GM18519 (cell line): Measurements from ENCODE around the gene RETREG2.
A peak's percentile ranks its signal among the peaks of the same experiment; 100 is the strongest.
"Not testable (repeated sequence)": the region's sequence is repeated elsewhere in the genome, so short reads cannot be mapped to it uniquely, and the experiment has no call there.

ENCODE experiments used
- ATAC-seq: cut with Tn5 transposase; IDR thresholded peaks from one replicate; pipeline ENCODE4 v1.9.1; 2021; ENCODE audit warnings: mild to moderate bottlenecking, moderate library complexity; ENCODE audit not compliant: unreplicated experiment, low FRiP score

RETREG2 gene

DNA sequence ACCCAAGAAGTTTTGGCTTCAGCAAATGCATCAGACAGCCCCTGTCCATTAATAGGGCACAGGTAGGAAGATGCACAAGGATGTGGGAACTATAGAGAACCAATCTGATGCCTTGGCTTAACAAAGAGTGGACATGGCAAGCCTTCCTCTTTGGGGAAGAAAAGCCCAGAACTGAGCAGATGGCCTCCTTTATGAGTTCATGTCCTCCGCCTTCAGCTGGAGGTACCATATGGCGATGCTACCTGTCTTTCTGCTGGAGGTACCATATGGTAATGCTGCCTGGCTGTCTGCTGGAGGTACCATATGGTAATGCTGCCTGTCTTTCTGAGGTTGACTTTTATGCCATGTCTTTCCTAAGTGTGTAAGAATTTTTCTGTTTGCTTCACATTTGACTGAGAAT lies 6.0 kb downstream of the RETREG2 start:
- ATAC-seq, result no peak

DNA sequence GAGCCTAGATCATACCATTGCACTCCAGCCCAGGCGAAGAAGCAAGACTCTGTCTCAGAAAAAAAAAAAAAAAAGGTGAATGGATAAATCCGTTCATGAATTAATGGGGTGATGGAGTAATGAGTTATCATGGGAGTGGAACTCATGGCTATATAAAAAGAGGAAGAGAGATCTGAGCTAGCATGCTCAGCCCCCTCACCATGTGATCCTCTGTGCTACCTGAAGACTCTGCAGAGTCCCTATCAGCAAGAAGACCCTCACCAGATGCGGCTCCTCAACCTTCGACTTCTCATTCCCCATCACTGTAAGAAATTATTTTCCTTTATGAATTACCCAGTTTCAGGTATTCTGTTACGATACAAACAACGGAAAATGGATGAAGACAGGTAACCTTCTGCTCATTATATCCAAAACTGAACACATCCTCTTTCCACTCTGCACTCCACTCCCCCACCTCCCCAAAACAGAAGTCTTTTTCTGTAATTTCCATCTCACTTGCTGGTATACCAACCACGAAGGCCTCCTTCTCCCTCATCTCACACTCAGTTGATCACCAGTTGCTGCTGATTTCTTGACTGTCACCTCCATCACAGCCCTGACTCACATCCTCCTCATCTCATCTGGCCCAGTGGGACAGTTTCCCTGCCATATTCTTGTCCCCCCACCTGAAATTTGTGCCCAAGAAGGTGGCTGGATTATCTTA lies 8.8 kb downstream of the RETREG2 start:
- ATAC-seq, result no peak

DNA sequence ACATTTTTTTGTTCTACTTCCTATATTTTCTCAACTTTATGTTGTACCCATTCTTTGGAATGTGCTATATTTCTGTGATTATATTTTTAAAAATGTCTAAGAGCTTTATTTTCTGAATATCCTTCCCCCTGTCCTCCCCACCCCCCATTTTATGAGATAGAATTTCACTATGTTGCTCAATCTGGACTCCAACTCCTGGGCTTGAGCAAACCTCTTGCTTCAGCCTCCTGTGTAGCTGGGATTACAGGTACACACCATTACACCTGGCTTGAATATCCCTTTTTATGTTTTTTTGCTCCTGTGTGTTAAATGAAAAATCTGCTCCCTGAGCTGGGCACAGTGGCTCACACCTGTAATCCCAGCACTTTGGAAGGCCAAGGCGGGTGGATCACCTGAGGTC lies 19.3 kb downstream of the RETREG2 start:
- no peak for ATAC-seq

DNA sequence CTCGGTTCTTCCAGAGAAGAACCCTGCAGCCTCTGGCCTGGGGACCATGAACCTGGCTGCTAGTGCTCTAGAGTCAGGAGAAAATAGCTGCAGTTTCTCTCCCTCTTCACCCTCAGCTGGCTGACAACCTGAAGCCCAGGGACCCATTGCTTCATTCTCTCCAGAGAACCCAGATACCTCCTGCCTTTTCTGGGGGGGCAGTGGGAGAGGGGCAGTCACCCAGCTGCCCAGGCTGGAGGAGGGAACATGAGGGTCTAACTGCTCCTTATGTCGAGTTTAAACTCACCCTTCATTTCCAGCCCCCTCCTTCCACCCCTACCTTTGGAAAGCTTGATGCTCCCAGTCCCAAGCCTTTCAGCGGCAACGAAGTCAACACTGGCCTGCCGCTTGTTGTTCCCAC lies 20.9 kb downstream of the RETREG2 start:
- no peak for ATAC-seq

DNA sequence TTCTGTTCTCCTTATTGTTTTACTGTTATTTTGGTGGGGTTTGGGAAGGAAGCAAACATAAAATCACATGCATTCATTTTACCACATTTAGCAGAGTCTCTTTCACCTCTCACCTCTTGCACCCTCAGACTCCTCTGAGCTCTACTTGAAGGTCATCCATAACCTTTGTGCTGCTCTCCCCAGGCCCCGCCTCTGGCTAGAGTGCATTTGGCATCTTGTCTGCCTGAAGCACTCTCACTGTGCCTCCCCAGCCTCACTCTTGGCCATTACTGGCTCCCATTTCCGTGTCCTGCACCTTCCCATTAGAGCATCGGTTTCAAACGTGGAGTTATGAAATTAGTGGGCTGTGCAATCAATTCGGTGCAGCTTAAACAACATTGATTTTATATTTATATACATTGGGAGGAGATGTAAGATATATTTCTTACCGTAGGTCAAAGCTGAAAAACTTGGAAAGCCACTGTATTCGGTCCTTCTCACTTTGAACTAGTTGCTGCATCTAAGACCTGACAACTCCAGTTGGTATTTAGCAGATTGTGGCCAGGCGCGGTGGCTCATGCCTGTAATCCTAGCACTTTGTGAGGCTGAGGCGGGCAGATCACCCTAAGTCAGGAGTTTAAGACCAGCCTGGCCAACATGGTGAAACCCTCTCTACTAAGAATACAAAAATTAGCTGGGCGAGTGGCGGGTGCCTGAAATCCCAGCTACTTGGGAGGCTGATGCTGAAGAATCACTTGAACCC lies 21.6 kb downstream of the RETREG2 start:
- ATAC-seq, result no peak

DNA sequence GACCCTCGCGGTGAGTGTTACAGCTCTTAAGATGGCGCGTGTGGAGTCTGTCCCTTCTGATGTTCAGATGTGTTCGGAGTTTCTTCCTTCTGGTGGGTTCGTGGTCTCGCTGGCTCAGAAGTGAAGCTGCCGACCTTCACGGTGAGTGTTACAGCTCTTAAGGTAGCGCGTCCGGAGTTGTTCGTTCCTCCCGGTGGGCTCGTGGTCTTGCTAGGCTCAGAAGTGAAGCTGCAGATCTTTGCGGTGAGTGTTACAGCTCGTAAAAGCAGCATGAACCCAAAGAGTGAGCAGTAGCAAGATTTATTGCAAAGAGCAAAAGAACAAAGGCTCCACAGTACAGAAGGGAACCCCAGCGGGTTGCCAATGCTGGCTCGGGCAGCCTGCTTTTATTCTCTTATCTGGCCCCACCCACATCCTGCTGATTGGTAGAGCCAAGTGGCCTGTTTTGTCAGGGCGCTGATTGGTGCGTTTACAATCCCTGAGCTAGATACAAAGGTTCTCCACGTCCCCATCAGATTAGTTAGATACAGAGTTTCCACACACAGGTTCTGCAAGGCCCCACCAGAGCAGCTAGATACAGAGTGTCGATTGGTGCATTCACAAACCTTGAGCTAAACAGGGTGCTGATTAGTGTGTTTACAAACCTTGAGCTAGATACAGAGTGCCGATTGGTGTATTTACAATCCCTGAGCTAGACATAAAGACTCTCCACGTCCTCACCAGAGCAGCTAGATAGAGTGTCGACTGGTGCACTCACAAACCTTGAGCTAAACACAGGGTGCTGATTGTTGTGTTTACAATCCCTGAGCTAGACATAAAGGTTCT lies 22.6 kb downstream of the RETREG2 start:
- ATAC-seq, result not testable (repeated sequence)

DNA sequence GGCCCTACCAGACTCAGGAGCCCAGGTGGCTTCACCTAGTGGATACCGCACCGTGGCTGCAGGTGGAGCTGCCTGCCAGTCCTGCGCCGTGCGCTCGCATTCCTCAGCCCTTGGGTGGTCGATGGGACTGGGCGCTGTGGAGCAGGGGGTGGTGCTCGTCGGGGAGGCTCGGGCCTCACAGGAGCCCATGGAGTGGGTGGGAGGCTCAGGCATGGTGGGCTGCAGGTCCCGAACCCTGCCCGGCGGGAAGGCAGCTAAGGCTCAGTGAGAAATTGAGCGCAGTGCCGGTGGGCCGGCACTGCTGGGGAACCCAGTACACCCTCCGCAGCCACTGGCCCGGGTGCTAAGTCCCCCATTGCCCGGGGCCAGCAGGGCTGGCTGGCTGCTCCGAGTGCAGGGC lies 23.3 kb downstream of the RETREG2 start:
- ATAC-seq, result not testable (repeated sequence)

DNA sequence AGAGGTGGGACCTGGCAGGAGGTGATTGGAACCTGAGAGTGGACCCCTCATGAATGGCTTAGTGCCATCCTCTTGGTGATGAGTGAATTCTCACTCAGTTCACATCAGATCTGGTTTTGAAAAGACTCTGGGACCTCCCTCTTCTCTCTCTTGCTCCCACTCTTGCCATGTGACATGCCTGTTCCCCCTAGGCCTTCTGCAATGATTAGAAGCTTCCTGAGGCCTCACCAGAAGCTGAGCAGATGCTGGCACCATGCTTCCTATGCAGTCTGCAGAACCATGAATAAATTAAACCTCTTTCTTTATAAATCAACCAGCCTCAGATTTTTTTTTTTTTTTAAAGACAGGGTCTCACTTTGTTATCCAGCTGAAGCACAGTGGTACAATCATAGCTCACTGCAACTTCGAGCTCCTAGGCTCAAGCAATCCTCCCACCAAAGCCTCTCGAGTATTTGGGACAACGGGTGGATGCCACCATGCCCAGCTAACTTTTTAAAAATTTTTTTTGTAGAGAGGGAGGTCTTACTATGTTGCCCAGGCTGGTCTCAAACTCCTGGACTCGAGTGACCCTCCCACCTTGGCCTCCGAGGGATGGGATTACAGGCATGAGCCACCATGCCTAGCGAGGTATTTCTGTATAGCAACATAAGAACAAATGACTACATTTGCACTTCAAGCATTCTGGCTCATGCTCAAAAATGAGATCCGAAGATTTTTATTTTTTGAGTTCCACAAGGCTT lies 26.5 kb downstream of the RETREG2 start:
- no peak for ATAC-seq

DNA sequence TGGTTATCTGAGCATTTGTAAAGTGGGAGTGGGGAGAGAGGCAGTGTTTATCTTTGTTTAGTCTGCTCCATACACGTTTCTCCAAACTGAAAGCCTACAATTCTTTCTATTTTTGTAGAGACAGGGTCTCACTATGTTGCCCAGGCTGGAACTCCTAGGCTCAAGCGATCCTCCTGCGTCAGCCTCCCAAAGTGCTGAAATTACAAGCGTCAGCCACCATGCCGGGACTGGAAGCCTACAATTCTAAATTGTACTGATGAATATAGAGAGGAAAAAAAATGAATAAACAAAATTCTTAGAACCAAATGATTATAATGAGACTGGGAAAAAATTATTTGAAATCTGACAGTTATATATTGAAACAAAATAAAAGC lies 27.1 kb downstream of the RETREG2 start:
- no peak for ATAC-seq

DNA sequence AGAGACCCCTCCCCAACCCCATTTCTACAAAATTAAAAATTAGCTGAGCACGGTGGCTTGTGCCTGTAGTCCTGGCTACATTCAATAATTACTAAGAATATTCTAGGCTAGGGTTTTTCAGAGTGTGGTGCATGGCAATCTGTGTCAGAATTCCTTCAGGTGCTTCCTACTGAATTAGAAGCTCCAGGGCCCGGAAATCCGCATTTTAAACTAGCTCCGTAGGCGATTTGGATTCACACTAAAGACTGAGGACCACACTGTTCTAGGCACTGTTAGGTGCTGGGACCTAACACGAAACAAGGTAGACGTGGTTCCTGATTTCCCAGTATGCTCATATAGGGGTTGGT lies 27.9 kb downstream of the RETREG2 start:
- no peak for ATAC-seq

DNA sequence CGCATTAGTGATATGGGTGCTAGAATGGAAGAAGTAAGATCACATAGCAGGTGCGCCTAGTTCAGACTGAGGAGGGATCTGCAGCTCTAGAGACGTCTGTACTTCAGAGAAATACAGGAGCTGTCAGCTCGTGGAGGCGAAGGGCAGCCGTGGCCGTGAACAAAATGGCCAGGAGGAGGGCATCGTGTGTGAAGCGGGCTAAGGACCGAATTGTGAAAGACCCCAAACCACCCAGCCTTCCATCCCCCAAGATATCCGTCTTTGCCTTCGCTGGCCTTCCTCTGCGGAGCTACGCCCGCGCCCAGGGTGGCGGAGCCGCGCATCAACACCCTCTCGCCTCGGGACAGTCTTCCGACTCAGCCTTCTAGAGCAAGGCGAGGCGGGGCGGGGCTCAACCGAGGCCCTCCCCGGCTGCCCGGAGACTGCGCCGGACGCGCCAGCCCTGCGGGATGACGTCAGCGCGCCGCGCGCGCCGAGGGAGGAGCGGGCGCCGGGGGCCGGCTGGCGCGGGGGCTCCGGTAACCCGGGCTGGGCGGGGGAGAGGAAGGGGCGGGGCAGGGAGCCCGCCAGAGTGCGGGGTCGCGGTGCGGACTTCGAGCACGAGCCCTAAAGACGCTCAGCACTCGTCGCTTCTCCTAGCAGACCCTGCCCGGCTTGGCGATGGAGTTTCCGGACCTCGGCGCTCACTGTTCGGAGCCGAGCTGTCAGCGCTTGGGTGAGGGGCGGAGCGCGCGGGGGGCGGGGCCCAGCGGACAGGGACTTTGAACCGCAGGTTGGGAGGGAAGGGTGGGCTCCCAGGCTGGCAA lies 28.5 kb downstream of the RETREG2 start, which contains the start of gene ZFAND2B:
Gene ZFAND2B, plus strand, starts transcription at position 455 of the 806 bp plus-strand sequence. Its CDS starts 206 bp downstream, at position 661.
- ATAC-seq, result peak; percentile 96

DNA sequence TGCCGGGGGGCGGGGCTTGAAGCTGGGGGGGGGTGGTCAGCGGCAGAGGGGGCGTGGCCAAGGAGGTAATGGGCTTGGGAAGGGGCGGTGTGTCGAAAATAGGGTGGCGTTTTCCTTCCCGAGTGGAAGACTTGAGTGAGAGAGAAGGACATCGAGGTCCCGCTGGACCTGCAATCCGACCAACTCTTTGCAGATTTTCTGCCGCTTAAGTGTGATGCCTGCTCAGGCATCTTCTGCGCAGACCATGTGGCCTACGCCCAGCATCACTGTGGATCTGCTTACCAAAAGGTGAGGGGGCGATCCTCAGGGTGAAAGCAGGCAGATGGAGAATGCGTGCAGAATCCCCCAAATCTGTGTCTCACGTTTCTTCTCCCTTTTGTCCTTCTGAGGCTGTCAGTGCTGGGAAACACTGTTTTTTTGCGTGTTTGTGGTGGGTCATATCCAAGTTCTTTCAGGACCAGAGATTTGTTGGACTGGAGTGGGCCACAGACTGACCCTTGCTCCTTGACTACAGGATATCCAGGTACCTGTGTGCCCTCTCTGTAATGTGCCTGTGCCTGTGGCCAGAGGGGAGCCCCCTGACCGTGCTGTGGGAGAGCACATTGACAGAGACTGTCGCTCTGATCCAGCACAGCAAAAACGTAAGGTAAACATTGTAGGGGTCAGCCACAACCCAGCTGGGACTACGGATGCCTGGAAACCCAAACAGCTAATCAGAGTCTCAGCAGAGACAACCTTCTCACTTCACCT lies 29.2 kb downstream of the RETREG2 start:
- ATAC-seq, result no peak

DNA sequence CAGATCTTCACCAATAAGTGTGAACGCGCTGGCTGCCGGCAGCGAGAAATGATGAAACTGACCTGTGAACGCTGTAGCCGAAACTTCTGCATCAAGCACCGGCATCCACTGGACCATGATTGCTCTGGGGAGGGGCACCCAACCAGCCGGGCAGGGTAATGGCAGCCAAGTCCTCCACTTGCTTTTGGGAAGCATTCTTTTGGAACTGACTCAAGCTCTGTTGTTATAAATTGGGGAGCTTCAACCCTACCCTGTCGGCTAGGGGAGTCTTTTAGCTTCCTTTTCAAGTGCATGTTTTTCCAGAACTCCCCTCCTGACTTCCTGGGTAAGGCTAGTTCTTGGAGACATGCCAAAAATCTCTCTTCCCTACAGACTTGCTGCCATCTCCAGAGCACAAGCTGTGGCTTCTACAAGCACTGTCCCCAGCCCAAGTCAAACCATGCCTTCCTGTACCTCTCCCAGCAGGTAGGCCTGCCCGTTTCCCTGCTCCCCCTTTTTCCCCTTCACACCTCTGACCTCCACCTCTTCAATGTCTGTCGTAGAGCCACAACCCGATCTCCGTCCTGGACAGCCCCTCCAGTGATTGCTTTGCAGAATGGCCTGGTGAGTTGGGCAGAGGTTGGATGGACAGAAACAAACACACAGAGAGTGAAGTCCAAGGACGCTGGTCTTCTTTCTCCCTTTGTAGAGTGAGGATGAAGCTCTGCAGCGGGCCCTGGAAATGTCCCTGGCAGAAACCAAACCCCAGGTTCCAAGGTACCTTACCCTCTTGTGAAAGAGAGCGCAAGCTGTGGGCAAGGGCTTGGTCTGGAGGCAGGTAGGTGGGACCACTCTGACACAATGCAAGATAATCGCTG lies 30.0 kb downstream of the RETREG2 start:
- ATAC-seq, result no peak

DNA sequence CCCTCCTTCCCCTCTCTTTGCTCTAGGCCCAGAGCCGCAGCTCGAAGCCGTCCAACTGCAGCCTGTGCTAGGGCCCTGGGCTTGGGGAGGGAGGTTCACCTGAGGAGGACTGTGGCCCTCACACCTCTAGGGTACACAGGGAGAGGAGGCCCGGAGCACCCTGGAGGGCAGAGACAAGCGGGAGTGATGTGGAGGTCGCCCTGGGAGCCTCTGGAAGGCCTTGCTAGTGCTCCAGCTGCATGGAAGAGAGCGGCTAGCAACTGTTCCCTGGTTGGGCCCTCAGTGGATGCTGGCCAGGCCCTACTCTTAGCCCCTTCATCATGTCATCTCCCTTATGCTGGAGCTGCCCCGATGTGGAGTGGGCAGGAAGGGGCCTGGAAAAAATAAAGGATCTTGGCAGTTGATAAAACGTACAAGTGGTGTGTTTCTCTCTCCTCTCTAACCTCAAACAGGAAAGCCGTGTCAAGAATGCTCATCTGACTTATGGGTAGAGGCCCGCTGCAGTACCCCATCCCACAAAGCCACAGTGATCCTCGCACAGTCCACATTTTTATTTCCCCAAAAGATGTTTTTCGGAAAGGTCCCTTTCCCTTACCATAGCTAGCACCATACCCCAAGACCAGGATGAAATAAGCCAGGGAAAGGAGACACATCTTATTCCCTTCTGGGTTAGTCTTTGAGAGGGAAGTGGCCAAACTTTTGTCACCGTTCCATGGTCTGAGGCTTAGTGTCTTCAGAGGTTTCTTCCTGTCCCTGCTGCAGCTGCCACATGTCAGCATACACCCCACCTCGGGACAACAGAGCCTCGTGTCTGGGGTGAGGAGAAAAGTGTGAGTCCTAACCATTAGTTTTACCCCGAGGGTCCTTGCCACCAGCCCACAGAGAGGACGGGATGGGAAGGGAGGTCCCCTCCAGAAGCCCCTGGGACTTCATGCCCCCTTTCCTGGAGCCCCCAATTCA lies 31.4 kb downstream of the RETREG2 start:
- no peak for ATAC-seq

DNA sequence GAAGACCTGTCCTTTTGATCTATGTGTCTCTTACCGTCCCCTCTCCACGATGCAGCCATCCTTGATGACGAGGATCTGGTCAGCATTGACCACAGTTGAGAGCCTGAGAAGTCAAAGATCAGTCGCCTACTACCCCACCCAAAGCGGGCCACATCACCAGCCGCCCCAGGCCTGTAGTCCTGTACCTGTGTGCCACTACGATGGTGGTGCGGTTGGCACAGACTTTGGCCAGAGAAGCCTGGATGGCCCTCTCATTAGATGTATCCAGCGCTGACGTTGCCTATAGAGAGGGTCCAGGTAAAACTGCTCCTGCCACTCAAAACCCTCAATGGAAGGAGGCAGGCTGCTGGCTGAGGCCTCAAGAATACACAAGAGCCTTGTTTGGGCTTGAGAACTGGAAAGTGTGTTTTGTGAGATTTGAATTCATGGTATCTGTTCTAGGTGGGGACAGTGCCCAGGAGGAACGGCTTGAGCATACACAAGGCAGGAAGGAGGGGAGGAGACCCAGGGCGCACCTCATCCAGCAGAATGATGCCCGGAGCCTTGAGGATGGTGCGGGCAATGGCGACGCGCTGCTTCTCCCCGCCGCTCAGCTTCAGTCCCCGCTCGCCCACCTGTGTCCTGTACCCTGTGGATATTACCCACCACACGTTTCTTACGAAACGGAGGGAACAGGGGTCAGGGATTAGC lies 32.3 kb downstream of the RETREG2 start:
- no peak for ATAC-seq

DNA sequence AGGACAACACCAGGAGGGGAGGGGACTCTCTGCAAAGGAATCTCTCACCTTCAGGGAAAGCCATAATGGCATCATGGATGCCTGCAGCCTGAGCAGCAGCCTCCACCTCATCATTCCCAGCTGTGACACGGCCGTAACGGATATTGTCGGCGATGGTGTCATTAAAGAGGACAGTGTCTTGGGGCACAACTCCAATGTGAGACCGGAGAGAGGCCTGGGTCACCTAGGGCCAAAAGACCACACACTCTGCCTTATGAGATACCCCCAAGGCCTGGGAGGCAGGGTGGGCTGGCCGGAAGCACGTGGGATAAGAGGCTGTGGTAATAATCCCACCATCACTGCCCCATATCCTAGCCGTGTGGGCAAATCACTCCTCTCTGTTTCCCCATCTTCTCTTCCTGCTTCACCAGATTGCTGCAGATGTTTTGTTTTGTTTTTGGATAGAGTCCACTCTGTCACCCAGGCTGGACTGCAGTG lies 32.8 kb downstream of the RETREG2 start:
- no peak for ATAC-seq
